NT2/D1 (cell line): ENCODE data around the gene FSTL3.

Experiments used
- DNase-seq: peaks from one replicate; pipeline ENCODE4 v3.0.0-alpha.2; 2011; ENCODE audit warnings: low read depth, low spot score
- H3K27me3 ChIP-seq: 2 replicates; pipeline ENCODE4 v1.6.0; 2011; ENCODE audit warnings: mild to moderate bottlenecking; ENCODE audit not compliant: insufficient read length, insufficient read depth
- H3K36me3 ChIP-seq: 2 replicates; pipeline ENCODE4 v1.6.1; 2011; ENCODE audit warnings: mild to moderate bottlenecking, low read length, mixed read lengths; ENCODE audit not compliant: insufficient read depth, insufficient read length
- H3K4me1 ChIP-seq: 2 replicates; pipeline ENCODE4 v1.5.1; 2011; ENCODE audit not compliant: insufficient read depth, insufficient read length
- H3K4me3 ChIP-seq: 2 replicates; pipeline ENCODE4 v1.5.1; 2011; ENCODE audit warnings: low read depth; ENCODE audit not compliant: insufficient read length
- H3K9ac ChIP-seq: 2 replicates; pipeline ENCODE4 v1.6.0; 2011; ENCODE audit warnings: low read depth; ENCODE audit not compliant: insufficient read length
- H3K9me3 ChIP-seq: 2 replicates; pipeline ENCODE4 v1.5.1; 2011; ENCODE audit warnings: mild to moderate bottlenecking, low read length; ENCODE audit not compliant: insufficient read depth
- SUZ12 ChIP-seq: IDR thresholded peaks from 2 replicates; pipeline ENCODE4 v1.6.1; 2011; ENCODE audit not compliant: insufficient read length, insufficient read depth; ENCODE audit errors: extremely low read depth
- YY1 ChIP-seq: IDR thresholded peaks from 2 replicates; pipeline ENCODE4 v1.6.1; 2011; ENCODE audit not compliant: insufficient read length, insufficient read depth
- ZNF274 ChIP-seq: IDR thresholded peaks from 2 replicates; pipeline ENCODE4 v1.6.1; 2011; ENCODE audit warnings: mild to moderate bottlenecking, low read depth, low read length

FSTL3 gene

DNA sequence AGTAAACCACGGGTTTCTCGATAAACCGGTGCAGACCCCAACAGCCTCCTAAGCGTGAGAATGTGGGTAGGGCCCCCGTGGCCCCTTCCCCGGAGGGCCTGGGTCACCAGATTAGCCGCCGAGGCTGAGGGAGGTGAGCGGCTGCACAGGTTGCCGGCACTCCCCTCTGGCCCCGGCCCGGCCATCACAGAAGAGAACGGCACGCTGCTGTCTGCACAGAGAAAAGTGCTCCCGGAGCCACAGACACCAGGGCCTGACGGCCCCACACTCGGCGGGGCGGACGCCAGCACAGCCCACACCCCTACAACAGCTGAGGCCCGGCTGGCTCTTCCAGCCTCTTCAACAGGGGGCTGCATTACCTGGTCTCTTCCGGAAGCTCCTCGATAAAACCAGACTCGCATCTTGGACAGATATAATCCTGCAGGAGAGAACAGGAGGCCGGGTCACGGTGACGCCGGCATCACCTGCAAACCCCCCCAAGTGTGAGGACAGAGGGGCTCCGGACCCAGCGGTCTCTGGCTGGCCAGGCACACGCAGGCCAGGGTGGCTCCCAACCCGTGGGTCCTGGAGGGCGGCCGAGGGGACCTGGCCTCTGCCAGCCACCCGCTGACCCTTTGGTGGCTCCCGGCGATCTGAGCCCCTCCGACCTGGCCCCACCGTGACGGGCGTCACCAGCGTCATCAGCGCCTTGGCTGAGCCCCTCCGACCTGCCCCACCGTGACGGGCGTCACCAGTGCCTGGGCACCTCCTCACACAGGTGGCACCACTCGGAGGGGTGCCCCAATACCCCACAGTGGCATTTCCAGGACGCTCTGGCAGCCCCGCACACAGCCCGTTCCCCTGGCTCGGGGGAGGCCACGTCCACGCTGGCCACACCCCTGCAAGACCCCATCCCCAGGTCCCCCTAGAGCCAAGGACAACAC lies 23.5 kb upstream of the FSTL3 start:
- Histone ChIP-seq H3K9ac (peak overlapping the region; percentile 61), H3K36me3 (peaks cover 86% of the 10 kb centered on the region), H3K27me3 (no peaks in the 10 kb centered on the region), H3K4me1 (peaks cover 20% of the 10 kb centered on the region), H3K4me3 (no peak overlapping the region), H3K9me3 (no peaks in the 10 kb centered on the region)
- no peak for TF ChIP-seq YY1
- no peak for TF ChIP-seq SUZ12
- TF ChIP-seq ZNF274, result no peak
- DNase-seq, result no peak

GRCh38 chr19:653425-653824 lies 22.8 kb upstream of the FSTL3 start:
- Histone ChIP-seq H3K9me3 (no peaks in the 10 kb centered on the region), H3K4me3 (no peak overlapping the region), H3K4me1 (peaks cover 22% of the 10 kb centered on the region), H3K9ac (peak overlapping the region; percentile 61), H3K27me3 (no peaks in the 10 kb centered on the region), H3K36me3 (peaks cover 87% of the 10 kb centered on the region)
- TF ChIP-seq SUZ12, result no peak
- TF ChIP-seq ZNF274, result no peak
- TF ChIP-seq YY1, result no peak
- no peak for DNase-seq

- Histone ChIP-seq H3K9ac (peak overlapping the region; percentile 67), H3K36me3 (peaks cover 93% of the 10 kb centered on the region), H3K4me3 (no peak overlapping the region), H3K4me1 (peaks cover 42% of the 10 kb centered on the region), H3K27me3 (no peaks in the 10 kb centered on the region), H3K9me3 (no peaks in the 10 kb centered on the region)
- TF ChIP-seq SUZ12, result no peak
- TF ChIP-seq ZNF274, result no peak
- TF ChIP-seq YY1, result no peak
- no peak for DNase-seq
Measured at GRCh38 chr19:655691-656090, 20.5 kb upstream of the FSTL3 start.

DNA sequence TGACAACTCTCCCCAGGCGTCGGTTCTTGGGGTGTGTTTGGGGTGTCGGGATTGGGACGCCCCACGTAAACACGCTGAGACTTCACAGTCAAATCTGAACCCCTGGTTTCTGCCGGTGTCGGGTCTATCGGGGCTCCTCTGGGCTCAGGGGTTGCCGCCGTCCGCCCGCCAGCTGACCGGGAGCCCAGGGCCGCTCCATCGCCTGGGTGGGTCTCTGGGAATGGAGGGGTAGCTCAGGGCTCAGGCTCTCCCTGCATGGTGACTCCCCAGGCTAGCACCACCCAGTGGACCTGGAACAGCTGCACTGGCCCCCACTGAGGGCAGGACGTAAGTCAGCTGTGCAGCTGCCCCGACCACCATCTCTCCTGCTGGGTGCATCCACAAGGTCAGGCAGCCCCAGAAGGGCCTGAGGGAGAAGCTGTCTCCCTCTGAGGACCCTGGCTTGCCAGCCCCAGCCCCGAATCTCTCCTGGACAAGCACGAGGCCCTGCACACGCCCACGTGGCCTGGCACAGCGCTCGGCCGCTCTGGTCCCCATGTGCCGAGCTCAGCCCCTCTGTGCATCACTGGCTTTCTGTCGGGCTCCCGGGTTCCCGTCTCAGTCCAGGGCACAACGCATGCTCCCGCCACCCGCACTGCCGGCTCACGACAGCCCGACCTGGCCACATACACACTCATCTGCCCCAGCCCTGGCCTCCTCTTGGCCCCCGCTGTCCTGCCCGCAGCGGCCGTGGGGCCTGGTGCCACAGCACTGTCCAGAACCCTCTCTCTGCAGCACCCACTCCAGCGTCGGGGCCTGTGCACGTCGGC lies 19.2 kb upstream of the FSTL3 start:
- no peak overlapping the region for H3K4me3 ChIP-seq
- H3K4me1 ChIP-seq, result peaks cover 53% of the 10 kb centered on the region
- H3K36me3 ChIP-seq, result peaks cover 93% of the 10 kb centered on the region
- peak overlapping the region; percentile 61 for H3K9ac ChIP-seq
- H3K27me3 ChIP-seq, result no peaks in the 10 kb centered on the region
- no peak for DNase-seq
- no peak for TF ChIP-seq SUZ12
- no peak for TF ChIP-seq ZNF274
- TF ChIP-seq YY1, result no peak
- H3K9me3 ChIP-seq, result no peaks in the 10 kb centered on the region

- TF ChIP-seq YY1, result no peak
- TF ChIP-seq SUZ12, result no peak
- TF ChIP-seq ZNF274, result no peak
- Histone ChIP-seq H3K27me3 (no peaks in the 10 kb centered on the region), H3K9me3 (no peaks in the 10 kb centered on the region), H3K9ac (peak overlapping the region; percentile 42), H3K4me3 (no peak overlapping the region), H3K4me1 (peaks cover 53% of the 10 kb centered on the region), H3K36me3 (peaks cover 89% of the 10 kb centered on the region)
- no peak for DNase-seq
Measured at GRCh38 chr19:657611-658010, 18.6 kb upstream of the FSTL3 start.

GRCh38 chr19:658059-658839 lies 17.9 kb upstream of the FSTL3 start:
- H3K9me3 ChIP-seq, result no peaks in the 10 kb centered on the region
- TF ChIP-seq ZNF274 (no peak), YY1 (no peak), SUZ12 (no peak)
- H3K27me3 ChIP-seq, result no peaks in the 10 kb centered on the region
- DNase-seq, result no peak
- H3K4me1 ChIP-seq, result peaks cover 52% of the 10 kb centered on the region
- H3K9ac ChIP-seq, result peak overlapping the region; percentile 50
- peaks cover 82% of the 10 kb centered on the region for H3K36me3 ChIP-seq
- no peak overlapping the region for H3K4me3 ChIP-seq
